Caki2 (cell line): Measurements from ENCODE around the gene ELOVL7. TPM values are rescaled to one million over a fixed set of nuclear protein-coding genes. Genes with fewer than 3 reads are reported as not detected.
"Not testable (repeated sequence)": the region's sequence is repeated elsewhere in the genome, so short reads cannot be mapped to it uniquely, and the experiment has no call there.

Experiments used
- DNase-seq: peaks from one replicate; pipeline ENCODE4 v3.0.0-alpha.2; 2015; ENCODE audit warnings: low read depth
- in situ Hi-C: cut with HindIII; loops from 2 replicates; pipeline ENCODE4 v1.10.0; 2016; ENCODE audit warnings: low sequenced_read_pairs, low pct_unique_long_range_greater_than_20kb, mixed read lengths
- total RNA-seq: library from RNA; depleted of rRNA; stranded (reverse); fragments of >200 nt; shearing (Covaris generic); gene quantifications from 2 replicates; pipeline ENCODE4 v1.2.3, GENCODE V29; 2014; ENCODE audit warnings: low replicate concordance; rRNA removed

ELOVL7 gene
- 9.4 and 11.3 TPM in 2 replicates for total RNA-seq

DNA sequence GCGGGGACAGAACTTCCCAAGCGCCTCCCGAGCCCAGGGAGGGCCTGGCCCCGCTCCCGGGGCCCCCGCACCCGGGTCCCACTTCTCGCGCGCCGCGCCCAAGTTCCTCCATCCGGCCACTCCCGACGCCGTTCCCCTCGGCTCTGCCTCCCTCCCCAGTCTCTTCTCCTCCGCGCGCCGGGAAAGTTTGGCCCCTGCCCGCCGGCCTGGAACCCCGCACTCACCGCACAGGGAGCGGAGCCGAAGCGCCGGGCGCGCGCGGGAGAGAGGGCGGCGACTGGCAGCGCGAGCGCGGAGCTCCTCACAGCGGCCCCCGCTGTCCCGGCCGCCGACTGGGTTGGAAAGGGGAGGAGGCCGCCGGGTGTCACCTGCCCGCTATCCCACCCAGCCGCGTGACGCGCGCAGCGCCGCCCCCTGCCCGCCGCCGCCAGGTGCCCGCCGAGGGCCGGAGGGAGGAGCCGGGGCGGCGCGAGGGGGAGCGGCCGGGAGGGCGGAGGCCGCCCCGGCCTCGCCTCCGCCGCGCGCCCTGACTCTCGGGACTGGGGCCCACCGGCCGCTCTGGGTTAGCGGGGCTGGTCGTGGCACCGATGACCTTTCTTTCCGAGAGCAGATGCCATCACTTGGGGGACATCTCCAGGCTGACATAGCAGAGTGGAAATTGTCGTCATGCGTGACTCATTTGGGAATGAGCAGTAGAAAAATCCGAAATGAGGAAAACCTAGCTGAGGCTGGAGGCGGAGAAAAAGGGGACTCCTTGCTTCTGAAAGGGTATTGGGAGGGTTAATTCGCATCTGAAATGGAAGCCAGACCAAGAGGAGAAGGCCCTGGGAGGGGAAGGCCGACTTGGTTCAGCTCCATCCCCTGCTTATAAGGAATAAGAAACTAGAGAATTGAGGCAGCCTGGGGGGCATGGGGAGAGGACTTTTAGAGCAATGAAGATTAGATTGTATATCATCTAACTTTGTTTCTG lies at the start of gene ELOVL7:
TSS of gene ELOVL7 (minus strand) at position 334 of the 970 bp plus-strand sequence. CDS start 56,872 bp downstream, outside the sequence.
- in situ Hi-C loops, result no loop called here
- DNase-seq, result peak; percentile 87

DNA sequence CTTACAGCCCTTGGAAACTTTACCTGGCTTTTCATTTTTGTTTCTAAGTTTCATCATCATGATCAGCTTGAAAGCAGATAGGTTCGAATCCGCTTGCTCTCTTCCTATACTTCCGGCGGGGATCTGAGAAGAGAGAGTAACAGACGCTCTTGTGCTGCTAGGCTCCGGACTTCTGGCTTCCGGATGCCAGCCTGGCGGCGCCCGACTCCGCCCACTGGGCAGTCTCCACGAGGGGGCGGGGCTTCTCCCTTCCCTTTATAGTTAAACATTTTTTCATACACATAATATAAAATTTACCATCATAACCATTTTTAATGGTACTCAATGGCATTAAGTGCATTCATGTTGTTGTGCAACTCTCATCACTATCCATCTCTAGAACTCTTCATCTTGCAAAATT lies 49.5 kb upstream of the ELOVL7 start:
- in situ Hi-C loops, result no loop called here
- no peak for DNase-seq

DNA sequence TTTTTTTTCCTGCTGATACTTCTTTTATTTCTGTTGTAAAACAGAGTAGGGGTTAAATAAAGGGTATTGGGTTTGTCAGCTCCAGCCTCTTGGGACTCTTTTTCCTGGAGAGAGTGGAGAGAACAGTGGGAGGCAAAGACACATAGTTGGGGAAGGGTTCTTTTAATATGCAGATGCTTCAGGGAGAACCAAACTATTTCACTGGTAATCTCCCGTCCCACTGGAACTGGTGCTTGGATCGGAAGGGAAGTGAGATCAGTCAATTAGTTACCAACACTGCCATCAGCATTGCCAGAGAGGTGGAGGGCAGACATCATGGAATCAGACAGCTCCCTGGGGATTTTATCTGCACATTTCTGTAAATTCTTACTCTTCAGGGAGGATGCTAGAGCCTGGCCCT lies 47.6 kb upstream of the ELOVL7 start:
- in situ Hi-C loops, result no loop called here
- no peak for DNase-seq

DNA sequence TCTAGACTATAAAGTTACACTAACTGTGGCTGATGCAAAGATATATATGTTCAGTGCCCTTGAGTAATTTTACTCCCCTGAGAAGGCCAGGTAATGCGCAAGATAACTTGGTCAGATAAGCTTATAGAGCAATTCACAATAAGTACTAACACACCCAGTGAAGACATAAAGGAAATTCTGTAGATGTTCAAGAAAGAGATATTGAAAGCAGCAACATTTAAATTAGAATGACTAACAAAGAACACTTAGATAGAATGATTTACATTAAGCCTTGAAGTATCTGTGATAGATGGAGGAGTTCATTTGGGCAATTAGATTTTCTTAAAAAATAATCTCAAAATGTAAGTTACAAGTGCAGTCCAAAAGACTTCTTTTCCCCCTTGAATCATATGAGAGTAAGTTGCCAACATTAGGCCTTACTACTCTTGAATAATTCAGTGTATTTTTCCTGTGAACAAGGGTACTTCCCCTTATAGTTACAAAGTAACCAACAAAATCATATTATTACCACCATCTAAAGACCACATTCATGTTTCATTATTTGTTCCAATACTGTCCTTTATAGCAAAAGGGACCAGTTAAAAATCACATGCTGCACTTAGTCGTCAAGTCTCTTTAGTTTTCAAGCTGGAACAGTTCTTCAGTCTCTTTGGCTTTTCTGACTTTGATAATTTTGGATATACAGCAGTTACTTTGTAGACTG lies 44.4 kb upstream of the ELOVL7 start:
- in situ Hi-C loops, result no loop called here
- no peak for DNase-seq

DNA sequence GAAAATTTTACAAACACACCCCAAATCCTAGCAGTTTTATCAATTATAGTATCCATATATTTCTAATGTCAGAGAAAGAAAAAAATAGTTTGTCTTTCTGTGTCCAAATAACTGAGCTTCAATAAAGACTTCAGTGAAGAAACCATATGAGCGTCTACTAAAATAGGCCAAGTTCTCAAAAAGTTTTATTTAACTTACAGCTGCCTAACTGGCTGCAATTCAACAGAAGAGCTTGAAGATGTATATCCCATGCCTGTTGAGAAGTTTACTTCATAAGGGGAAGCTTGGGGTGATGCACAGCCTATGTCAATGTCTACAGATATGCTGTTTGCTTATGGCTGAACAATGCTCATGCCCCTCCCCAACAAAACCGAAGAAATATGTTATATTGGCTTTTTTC lies 43.7 kb upstream of the ELOVL7 start:
- in situ Hi-C loops, result no loop called here
- DNase-seq, result no peak

DNA sequence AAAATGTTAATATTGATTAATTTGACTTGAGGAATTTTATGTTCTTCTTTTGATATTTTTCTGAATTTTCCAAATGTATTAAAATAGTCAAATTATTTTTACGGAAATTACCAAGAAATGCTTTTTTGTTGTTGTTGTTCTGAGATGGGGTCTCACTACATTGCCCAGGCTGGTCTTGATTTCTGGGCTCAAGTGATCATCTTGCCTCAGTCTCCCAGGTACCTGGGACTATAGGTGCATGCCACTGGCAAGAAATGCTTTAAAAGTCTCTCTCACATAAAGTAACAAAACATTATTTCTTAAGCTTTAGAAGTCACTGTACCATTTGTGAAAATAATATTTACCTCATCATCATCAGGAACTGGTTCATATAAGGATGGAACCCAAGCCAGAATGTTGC lies 43.0 kb upstream of the ELOVL7 start:
- DNase-seq, result no peak
- in situ Hi-C loops, result no loop called here

DNA sequence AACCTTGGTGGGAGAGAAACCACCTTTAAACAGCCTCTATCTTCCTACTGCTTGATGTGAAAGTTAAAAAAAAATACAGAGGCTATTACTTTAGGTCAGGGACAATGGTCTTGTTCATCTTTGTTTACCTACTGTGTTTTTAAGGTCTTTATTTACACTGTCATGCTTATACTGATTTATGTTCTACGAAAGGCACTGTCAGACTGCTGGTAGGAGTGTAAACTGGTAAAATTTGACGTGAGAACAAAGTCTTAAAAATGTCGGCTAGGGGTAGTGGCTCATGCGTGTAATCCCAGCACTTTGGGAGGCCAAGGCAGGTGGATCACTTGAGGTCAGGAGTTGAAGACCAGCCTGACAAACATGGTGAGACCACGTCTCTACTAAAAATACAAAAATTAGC lies 42.1 kb upstream of the ELOVL7 start:
- DNase-seq, result no peak
- in situ Hi-C loops, result no loop called here

DNA sequence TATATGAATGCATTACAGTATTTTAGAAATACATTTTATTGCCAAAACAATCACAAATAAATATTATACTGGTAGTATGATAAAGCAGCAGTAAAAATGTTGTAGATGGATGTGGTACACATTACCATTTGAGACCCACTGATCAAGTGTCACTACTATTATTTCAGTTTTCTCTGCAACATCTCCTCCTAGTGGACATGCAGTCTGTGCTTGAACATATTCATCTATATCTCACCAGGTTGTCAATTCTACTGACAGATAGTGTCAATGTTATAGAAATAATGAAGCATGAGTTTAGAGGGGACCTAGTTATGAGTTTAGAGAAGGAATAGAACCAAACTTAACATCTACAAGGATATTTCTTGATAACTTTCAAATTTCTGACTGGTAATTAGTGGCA lies 39.2 kb upstream of the ELOVL7 start:
- in situ Hi-C loops, result no loop called here
- no peak for DNase-seq

DNA sequence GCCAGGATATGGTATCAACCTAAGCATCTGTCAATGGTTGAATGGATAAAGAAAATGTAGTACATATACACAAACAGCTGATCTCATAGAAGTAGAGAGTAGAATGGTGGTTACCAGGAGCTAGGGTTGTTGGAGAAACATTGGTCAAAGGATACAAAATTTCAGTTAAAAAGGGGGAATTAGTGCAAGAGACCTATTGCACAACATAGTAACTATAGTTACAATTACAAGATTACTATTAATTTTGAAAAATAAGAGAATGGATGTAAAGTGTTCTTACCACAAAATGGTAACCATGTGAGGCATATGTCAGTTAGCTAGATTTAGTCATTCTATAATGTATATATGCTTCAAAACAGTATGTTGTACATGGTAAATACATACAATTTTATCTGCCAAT lies 28.8 kb upstream of the ELOVL7 start:
- no peak for DNase-seq
- in situ Hi-C loops, result no loop called here

DNA sequence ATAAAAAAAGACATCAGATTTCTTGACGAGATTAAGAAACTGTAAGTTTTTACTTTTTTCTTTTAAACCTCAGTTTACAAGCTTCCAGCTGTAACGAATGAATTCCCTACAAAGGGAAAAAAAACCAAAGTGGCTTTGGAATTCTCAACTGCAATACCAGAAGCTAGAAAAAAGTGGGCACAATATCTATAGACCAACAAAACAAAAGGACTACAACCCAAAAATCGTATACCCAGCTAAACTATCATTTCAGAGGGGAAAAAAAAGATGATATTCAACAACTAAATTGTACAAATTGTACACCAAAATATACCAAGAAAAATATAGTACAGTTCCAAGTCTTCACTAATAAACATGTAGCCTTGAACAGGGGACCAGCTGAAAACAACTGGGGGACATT lies 26.8 kb upstream of the ELOVL7 start:
- DNase-seq, result no peak
- in situ Hi-C loops, result no loop called here

DNA sequence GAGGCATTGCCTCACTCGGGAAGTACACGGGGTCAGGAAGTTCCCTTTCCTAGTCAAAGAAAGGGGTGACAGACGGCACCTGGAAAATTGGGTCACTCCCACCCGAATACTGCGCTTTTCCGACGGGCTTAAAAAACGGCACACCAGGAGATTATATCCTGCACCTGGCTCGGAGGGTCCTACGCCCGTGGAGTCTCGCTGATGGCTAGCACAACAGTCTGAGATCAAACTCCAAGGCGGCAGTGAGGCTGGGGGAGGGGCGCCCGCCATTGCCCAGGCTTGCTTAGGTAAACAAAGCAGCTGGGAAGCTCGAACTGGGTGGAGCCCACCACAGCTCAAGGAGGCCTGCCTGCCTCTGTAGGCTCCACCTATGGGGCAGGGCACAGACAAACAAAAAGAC lies 16.5 kb upstream of the ELOVL7 start:
- in situ Hi-C loops, DNase-seq: not testable (repeated sequence)

DNA sequence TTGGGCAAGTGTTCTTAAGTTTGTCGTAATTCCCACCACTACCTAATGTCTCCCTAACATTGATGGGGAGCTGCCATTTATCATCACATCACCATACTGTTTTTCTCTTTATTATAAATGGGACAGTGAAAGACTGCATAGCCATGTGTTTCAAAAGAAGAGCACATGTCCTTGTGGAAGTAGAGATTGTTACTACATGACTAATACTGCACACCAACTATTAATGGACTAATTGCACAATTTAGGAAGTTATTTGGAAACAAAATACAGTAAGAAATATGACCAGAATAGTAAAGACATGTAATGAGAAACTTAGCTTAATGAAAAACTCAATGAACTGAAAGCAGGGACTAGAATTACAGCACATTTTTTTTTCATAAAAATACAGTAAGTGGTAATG lies 12.0 kb upstream of the ELOVL7 start:
- DNase-seq, result no peak
- in situ Hi-C loops, result no loop called here

DNA sequence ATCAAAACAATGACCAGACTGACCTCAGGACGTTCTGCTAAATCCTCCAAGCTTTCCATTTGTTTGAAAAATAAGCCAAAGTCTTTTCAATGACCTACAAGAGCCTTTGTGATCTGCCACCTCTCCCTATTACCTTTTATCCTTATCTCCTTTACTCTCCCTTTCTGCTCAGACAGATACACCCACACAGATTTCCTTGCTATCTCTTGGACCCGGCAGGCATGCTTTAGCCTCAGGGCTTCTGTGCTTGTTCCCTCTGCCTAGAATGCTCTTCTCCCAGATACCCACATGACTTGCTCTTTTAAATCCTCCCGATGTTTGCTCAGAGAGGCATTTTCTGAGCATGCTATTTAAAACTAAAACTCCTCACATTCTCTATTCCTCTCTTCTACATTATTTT lies 8.9 kb upstream of the ELOVL7 start:
- in situ Hi-C loops, result no loop called here
- DNase-seq, result no peak

DNA sequence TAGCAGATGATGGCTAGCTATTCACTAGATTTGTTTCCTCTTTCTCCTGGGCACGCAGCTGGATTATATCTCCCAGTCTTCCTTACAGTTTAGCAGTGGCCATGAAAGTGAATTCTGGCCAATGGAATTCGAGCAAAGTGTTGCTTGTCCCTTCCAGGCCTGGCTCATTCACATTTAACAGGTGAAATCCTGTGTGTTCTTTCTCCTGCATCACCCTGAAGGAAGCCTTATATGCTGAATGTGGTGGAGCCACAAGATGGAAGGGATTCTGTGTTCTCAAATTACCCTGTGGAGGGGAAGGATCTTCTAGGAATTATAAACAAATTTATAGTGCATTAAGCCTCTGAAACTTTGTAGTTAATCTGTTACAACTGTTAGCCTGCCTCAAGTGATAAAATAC lies 8.2 kb upstream of the ELOVL7 start:
- in situ Hi-C loops, result no loop called here
- no peak for DNase-seq

DNA sequence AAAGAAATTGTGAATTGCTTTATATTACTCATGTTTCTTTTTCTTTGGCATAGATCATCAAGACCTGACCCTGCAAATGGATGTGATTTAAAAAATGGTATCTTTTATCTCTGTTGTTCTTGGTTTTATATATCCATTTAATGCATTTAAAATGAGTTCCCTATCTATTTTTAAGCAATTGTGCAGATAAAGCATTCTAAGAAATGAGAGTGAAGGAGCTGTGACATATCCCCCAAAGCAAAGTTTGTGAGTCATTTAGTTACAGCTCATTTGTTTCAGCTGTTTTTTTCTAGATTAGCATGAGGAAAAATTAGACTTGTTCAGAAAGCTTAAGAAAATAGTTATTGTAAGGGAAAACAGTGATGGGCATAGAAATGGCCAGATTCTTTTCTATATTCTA lies 7.6 kb upstream of the ELOVL7 start:
- no peak for DNase-seq
- in situ Hi-C loops, result no loop called here

DNA sequence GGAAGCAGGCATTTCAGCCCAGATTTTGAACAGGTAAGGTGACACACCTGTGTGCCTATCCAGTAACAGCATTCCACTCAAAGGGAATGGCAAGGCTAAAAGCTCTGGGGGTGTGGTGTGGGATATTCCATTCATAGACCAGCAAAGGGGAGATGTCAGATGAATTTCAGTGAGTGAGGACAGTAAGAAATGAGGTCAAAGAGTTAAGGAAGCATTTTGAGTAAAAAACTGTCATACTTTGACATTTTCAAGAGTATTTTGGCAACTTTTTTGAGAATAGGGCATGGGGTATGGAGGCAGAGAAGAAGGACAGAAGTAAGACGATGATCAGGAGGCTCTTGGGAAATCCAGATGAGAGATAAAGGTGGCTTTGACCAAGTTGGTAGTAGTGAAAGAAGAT lies 2.2 kb upstream of the ELOVL7 start:
- in situ Hi-C loops, result no loop called here

DNA sequence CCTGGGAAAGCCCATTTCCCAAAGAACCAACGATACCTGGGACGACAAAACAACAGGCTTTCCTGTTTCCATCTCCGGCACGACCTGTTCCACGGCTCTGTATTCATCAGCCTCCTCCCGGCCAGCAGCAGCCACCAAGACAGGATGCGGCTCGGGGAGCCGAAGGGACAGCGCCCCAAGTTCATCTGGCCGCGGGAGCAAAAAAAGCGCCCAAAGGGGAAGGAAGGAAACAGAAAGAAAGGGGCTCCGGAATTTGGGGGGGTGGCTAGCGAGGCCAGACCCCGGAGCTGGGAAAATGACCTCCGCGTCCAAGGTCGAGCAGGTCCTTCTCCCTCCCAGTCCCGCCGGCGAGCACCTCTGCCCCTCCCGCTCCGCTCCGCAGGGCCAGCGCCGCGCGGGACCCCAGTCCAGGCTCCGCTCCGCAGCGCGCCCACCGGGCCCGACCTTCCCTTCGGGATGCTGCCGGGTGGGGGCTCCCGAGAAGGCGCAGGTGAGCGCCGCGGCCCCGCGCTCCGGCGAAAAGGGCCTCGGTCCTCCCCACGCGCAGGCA lies 608 bp downstream of the ELOVL7 start:
- peak; percentile 22 for DNase-seq
- in situ Hi-C loops, result no loop called here

More for the DNA sequence above, 2.2 kb upstream of the ELOVL7 start:
- DNase-seq, result no peak

DNA sequence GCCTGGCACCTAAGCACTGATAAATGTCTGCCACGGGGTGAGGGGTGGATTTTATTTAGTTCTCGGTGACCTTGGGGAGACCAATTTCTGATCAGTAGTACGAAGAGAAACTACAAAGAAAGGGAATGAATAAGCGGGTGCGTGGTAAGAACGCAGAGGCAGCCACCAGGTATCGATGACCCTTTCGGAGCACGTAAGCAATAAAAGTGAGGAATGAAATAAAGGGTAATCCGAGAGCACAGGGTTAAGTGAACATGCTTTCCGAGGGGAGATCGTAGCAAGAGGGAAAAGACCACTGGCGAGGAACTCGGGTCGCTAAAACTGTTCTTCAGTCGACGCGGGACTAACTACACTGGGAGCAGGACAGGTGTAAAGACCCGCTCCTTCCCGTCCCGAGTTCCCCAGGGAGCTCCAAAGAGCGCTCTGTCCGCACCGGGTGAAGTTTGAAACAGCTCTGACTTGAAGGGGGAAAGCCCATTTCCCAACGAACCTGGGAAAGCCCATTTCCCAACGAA lies 1.1 kb downstream of the ELOVL7 start:
- peak; percentile 10 for DNase-seq
- in situ Hi-C loops, result no loop called here

DNA sequence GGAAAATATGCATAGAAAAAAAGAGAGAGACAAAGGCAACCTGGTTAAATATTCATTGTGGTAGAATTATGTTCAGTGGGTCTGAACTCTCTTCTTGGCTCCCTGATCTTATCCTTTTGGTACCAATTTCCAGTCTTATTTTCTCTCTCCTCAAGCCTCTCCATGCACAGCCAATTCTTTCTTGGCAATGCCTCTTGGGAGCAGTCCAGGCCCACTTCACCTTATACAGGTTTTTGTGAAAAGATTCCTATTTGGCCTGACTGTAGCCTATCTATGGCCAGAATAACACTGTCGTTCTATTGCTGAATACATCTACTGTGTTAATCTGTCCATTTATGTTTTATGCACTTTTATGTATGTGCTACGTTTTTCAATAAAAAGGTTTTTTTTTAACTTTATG lies 2.7 kb downstream of the ELOVL7 start:
- no peak for DNase-seq
- in situ Hi-C loops, result no loop called here
